GM21576 (cell line): ENCODE data around the gene HDDC3.

ENCODE experiments used
- ATAC-seq: cut with Tn5 transposase; IDR thresholded peaks from one replicate; pipeline ENCODE4 v1.9.1; 2021; ENCODE audit warnings: mild to moderate bottlenecking, moderate library complexity; ENCODE audit not compliant: unreplicated experiment

HDDC3 gene

GRCh38 chr15:90931828-90932659 is at the start of gene HDDC3:
TSS of gene HDDC3 (minus strand) at chr15:90932549. CDS start at chr15:90932540, 9 bp downstream.
- ATAC-seq = peak; percentile 47

- peak; percentile 18 for ATAC-seq
These were observed 49.8 kb upstream of the HDDC3 start for GRCh38 chr15:90982135-90982534.

- ATAC-seq = peak; percentile 77
These were observed 49.3 kb upstream of the HDDC3 start for GRCh38 chr15:90981681-90982080.

GRCh38 chr15:90979582-90979981 is 47.2 kb upstream of the HDDC3 start:
- ATAC-seq = no peak

GRCh38 chr15:90974216-90974615 is 41.9 kb upstream of the HDDC3 start:
- no peak for ATAC-seq

- no peak for ATAC-seq
These were observed 39.8 kb upstream of the HDDC3 start for GRCh38 chr15:90972133-90972532.

GRCh38 chr15:90970274-90970673 is 37.9 kb upstream of the HDDC3 start:
- no peak for ATAC-seq

- ATAC-seq = no peak
These were observed 36.1 kb upstream of the HDDC3 start for GRCh38 chr15:90968434-90968833.

GRCh38 chr15:90967206-90967605 is 34.9 kb upstream of the HDDC3 start:
- no peak for ATAC-seq

- no peak for ATAC-seq
These were observed 33.9 kb upstream of the HDDC3 start for GRCh38 chr15:90966262-90966661.

GRCh38 chr15:90962021-90962420 is 29.7 kb upstream of the HDDC3 start:
- no peak for ATAC-seq

GRCh38 chr15:90960298-90961091 is 28.1 kb upstream of the HDDC3 start:
- no peak for ATAC-seq

- ATAC-seq = no peak
These were observed 27.5 kb upstream of the HDDC3 start for GRCh38 chr15:90959894-90960293.

GRCh38 chr15:90959028-90959595 is 26.8 kb upstream of the HDDC3 start:
- no peak for ATAC-seq

- ATAC-seq = no peak
These were observed 25.4 kb upstream of the HDDC3 start for GRCh38 chr15:90957791-90958190.

- ATAC-seq = no peak
These were observed 24.9 kb upstream of the HDDC3 start for GRCh38 chr15:90957031-90957790.

GRCh38 chr15:90956274-90957030 is 24.1 kb upstream of the HDDC3 start:
- ATAC-seq = no peak

GRCh38 chr15:90955624-90956273 is 23.4 kb upstream of the HDDC3 start:
- no peak for ATAC-seq

GRCh38 chr15:90954712-90955623 is 22.6 kb upstream of the HDDC3 start, which contains the start of gene RCCD1:
TSS of gene RCCD1 (plus strand) at chr15:90954884. CDS start at chr15:90956735, 1,851 bp downstream.
- ATAC-seq = peak; percentile 91
